Measurements from ENCODE around the gene PSMC5.

- TF ChIP-seq, protein P1, sequence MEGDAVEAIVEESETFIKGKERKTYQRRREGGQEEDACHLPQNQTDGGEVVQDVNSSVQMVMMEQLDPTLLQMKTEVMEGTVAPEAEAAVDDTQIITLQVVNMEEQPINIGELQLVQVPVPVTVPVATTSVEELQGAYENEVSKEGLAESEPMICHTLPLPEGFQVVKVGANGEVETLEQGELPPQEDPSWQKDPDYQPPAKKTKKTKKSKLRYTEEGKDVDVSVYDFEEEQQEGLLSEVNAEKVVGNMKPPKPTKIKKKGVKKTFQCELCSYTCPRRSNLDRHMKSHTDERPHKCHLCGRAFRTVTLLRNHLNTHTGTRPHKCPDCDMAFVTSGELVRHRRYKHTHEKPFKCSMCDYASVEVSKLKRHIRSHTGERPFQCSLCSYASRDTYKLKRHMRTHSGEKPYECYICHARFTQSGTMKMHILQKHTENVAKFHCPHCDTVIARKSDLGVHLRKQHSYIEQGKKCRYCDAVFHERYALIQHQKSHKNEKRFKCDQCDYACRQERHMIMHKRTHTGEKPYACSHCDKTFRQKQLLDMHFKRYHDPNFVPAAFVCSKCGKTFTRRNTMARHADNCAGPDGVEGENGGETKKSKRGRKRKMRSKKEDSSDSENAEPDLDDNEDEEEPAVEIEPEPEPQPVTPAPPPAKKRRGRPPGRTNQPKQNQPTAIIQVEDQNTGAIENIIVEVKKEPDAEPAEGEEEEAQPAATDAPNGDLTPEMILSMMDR (IDR thresholded peaks at IDR 0.05) = no peak
- TF ChIP-seq POLR2AphosphoS5 (IDR thresholded peaks at IDR 0.05) = no peak
- no peak for TF ChIP-seq POLR2A (IDR thresholded peaks at IDR 0.05)
These were observed 43.7 kb upstream of the PSMC5 start for GRCh38 chr17:63783522-63783921.

Data from sigmoid colon (tissue), 4 donors.